Ovary (tissue), 3 donors: ENCODE measurements around the gene CRADD.

Experiments
- EP300 ChIP-seq: sonication (generic); formaldehyde crosslinking; IDR thresholded peaks from one replicate; pipeline ENCODE4 v1.6.1; 2017; ENCODE audit warnings: antibody characterized with exemption
- POLR2A ChIP-seq: fragments of 450-650 bp; IDR thresholded peaks from one replicate; pipeline ENCODE4 v1.6.1; 2017; ENCODE audit warnings: antibody characterized with exemption, mild to moderate bottlenecking, moderate library complexity
- TF ChIP-seq, protein P1 (sequence below), 3 donors: fragments of 450-650 bp in 2 of 3; fragments of 200-600 bp in 1 of 3; IDR thresholded peaks; one replicate each; pipeline versions ENCODE4 v1.5.1 to v1.8.0; 2016 to 2022; ENCODE audit warnings: antibody characterized with exemption in 3 of 3, mild to moderate bottlenecking in 1 of 3
- donor health status: DM: no; HTN: no; CAD: no.

DNA sequence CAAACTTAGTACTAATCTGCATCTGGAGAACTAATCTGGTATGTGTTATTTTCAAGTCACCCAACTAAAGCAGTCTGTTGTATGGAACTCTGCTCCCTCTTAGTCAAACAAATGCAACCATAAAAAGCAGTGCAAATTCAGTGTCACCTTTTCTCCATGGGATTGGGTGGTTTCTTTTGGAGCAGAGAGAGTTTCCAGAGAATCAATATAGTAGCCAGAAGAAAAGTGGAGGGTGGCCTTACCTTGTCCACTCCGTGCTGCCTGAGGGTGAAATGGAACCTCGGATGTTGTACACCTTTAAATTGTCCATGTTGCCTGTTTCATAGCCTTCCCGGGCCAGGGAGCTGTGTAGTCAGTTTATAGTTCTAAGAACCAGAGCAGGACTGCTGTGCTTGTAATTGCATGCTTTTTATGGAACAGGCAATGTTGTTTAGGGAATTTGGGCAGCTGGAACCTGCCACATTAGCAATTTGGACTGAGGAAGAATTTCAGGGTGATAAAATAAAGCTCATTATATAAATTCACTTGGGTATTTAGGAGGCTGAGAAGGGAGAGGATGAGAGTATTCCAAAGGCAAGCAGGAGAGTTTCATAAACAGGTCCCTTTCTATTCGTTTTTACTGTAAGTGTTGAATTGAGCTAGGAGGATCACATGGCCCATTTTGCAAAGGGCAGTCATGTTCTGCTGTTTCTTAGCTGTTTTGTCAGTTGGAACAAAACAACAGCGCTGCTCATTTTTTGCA is 60.5 kb downstream of the CRADD start:
- TF ChIP-seq, protein P1, sequence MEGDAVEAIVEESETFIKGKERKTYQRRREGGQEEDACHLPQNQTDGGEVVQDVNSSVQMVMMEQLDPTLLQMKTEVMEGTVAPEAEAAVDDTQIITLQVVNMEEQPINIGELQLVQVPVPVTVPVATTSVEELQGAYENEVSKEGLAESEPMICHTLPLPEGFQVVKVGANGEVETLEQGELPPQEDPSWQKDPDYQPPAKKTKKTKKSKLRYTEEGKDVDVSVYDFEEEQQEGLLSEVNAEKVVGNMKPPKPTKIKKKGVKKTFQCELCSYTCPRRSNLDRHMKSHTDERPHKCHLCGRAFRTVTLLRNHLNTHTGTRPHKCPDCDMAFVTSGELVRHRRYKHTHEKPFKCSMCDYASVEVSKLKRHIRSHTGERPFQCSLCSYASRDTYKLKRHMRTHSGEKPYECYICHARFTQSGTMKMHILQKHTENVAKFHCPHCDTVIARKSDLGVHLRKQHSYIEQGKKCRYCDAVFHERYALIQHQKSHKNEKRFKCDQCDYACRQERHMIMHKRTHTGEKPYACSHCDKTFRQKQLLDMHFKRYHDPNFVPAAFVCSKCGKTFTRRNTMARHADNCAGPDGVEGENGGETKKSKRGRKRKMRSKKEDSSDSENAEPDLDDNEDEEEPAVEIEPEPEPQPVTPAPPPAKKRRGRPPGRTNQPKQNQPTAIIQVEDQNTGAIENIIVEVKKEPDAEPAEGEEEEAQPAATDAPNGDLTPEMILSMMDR (IDR thresholded peaks at IDR 0.05) = no peak
- TF ChIP-seq POLR2A (no peak), EP300 (no peak)
